Measurements from ENCODE around the gene MCCC2.
"Not testable (repeated sequence)": the region's sequence is repeated elsewhere in the genome, so short reads cannot be mapped to it uniquely, and the experiment has no call there.

The MCCC2 gene

DNA sequence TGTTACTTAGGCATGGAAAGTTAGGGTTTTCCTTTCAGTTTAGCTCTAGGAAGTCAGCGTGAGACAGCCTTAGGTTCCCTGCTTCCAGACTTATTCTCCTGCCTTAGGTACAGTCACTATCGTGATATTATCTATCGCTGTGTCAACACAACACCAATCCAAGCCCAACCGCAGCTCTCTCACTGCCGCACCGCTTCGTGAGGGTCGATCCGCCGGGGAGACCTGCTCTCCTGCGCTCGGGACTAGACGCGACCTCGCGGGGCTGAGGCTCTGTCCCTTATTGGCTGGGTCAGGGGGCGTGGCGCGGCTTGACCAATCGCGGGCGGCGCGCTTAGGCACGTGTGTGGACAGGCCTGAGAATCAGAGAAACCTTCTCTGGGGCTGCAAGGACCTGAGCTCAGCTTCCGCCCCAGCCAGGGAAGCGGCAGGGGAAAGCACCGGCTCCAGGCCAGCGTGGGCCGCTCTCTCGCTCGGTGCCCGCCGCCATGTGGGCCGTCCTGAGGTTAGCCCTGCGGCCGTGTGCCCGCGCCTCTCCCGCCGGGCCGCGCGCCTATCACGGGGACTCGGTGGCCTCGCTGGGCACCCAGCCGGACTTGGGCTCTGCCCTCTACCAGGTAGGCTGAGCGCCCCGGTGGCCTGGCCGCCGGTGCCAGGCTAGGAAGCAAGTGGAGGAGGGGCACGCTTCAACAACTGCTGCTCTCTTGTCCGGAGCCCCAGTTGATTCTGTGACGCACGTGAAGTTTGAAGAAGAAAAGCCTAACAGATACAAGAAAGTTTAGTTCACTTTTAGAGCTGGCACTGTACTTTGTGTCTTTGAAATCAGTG lies at the start of gene MCCC2:
Gene MCCC2 (plus strand): TSS at position 400 of the 825 bp plus-strand sequence. CDS start 86 bp downstream, at position 486.
- peaks cover 12% of the 10 kb centered on the region for H3K4me1 ChIP-seq (ENCODE audit: insufficient read depth, low read length)
- peak within 1 kb of the TSS; percentile 79 to 89 for H3K4me3 ChIP-seq (ENCODE audit: low read depth in 1 of 2, low read length in 2 of 2)
- H3K36me3 ChIP-seq (ENCODE audit: insufficient read depth, low read length), result no peaks in the 10 kb centered on the region
- no peaks in the 10 kb centered on the region for H3K27me3 ChIP-seq (ENCODE audit: control insufficient read depth in 1 of 2, insufficient read depth in 2 of 2, low read length in 2 of 2)
- H3K9ac ChIP-seq (ENCODE audit: low read length), result peak within 1 kb of the TSS; percentile 38
- no peaks in the 10 kb centered on the region for H3K9me3 ChIP-seq (ENCODE audit: low read length)
- H3K27ac ChIP-seq (ENCODE audit: low read depth, low read length), result peak within 1 kb of the TSS; percentile 48

DNA sequence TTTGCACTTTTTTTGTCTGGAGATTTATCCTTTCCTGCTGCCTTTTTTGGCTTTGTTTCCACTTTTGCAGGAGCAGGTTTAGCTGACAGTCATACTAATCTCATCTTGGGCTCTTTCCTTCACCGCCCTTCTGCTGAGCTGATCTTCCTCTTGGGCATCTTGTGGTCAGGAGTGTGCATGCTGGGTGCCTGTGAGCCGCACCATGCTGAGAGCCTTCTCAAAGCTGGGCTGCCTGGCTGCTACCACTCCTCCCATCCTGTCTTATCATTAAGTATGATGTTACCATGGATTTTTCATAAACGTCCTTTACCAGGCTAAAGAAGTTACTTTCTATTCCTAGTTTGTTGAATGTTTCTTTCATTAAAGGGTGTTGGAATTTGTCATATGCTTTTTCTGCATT lies 49.5 kb upstream of the MCCC2 start:
- no peaks in the 10 kb centered on the region for H3K4me1 ChIP-seq (ENCODE audit: insufficient read depth, low read length)
- peaks cover 19% of the 10 kb centered on the region for H3K36me3 ChIP-seq (ENCODE audit: insufficient read depth, low read length)
- no peaks in the 10 kb centered on the region for H3K27me3 ChIP-seq (ENCODE audit: control insufficient read depth in 1 of 2, insufficient read depth in 2 of 2, low read length in 2 of 2)
- no peaks in the 10 kb centered on the region for H3K9me3 ChIP-seq (ENCODE audit: low read length)
- no peak overlapping the region for H3K9ac ChIP-seq (ENCODE audit: low read length)
- no peak overlapping the region for H3K4me3 ChIP-seq (ENCODE audit: low read depth in 1 of 2, low read length in 2 of 2)
- H3K27ac ChIP-seq (ENCODE audit: low read depth, low read length), result no peak overlapping the region

GRCh38 chr5:71550885-71551284 lies 36.3 kb upstream of the MCCC2 start:
- H3K9ac ChIP-seq (ENCODE audit: low read length); H3K4me1 ChIP-seq (ENCODE audit: insufficient read depth, low read length); H3K9me3 ChIP-seq (ENCODE audit: low read length); H3K4me3 ChIP-seq (ENCODE audit: low read depth in 1 of 2, low read length in 2 of 2); H3K27ac ChIP-seq (ENCODE audit: low read depth, low read length); H3K27me3 ChIP-seq (ENCODE audit: control insufficient read depth in 1 of 2, insufficient read depth in 2 of 2, low read length in 2 of 2): not testable (repeated sequence)
- peaks cover 40% of the 10 kb centered on the region for H3K36me3 ChIP-seq (ENCODE audit: insufficient read depth, low read length)

- peaks cover 35% of the 10 kb centered on the region for H3K36me3 ChIP-seq (ENCODE audit: insufficient read depth, low read length)
- H3K27me3 ChIP-seq (ENCODE audit: control insufficient read depth in 1 of 2, insufficient read depth in 2 of 2, low read length in 2 of 2); H3K9ac ChIP-seq (ENCODE audit: low read length); H3K4me3 ChIP-seq (ENCODE audit: low read depth in 1 of 2, low read length in 2 of 2); H3K9me3 ChIP-seq (ENCODE audit: low read length); H3K27ac ChIP-seq (ENCODE audit: low read depth, low read length); H3K4me1 ChIP-seq (ENCODE audit: insufficient read depth, low read length): not testable (repeated sequence)
These were observed 35.6 kb upstream of the MCCC2 start for GRCh38 chr5:71551582-71551981.

GRCh38 chr5:71552026-71552749 lies 35.0 kb upstream of the MCCC2 start:
- not testable (repeated sequence) for H3K4me1 ChIP-seq (ENCODE audit: insufficient read depth, low read length); H3K9ac ChIP-seq (ENCODE audit: low read length); H3K4me3 ChIP-seq (ENCODE audit: low read depth in 1 of 2, low read length in 2 of 2); H3K27me3 ChIP-seq (ENCODE audit: control insufficient read depth in 1 of 2, insufficient read depth in 2 of 2, low read length in 2 of 2); H3K27ac ChIP-seq (ENCODE audit: low read depth, low read length); H3K9me3 ChIP-seq (ENCODE audit: low read length)
- peaks cover 29% of the 10 kb centered on the region for H3K36me3 ChIP-seq (ENCODE audit: insufficient read depth, low read length)

- Histone ChIP-seq H3K27ac (ENCODE audit: low read depth, low read length) (no peak overlapping the region), H3K9ac (ENCODE audit: low read length) (no peak overlapping the region), H3K36me3 (ENCODE audit: insufficient read depth, low read length) (peaks cover 30% of the 10 kb centered on the region), H3K9me3 (ENCODE audit: low read length) (no peaks in the 10 kb centered on the region), H3K4me1 (ENCODE audit: insufficient read depth, low read length) (no peaks in the 10 kb centered on the region), H3K4me3 (ENCODE audit: low read depth in 1 of 2, low read length in 2 of 2) (no peak overlapping the region), H3K27me3 (ENCODE audit: control insufficient read depth in 1 of 2, insufficient read depth in 2 of 2, low read length in 2 of 2) (no peaks in the 10 kb centered on the region)
These were observed 24.0 kb upstream of the MCCC2 start for GRCh38 chr5:71563161-71563560.

DNA sequence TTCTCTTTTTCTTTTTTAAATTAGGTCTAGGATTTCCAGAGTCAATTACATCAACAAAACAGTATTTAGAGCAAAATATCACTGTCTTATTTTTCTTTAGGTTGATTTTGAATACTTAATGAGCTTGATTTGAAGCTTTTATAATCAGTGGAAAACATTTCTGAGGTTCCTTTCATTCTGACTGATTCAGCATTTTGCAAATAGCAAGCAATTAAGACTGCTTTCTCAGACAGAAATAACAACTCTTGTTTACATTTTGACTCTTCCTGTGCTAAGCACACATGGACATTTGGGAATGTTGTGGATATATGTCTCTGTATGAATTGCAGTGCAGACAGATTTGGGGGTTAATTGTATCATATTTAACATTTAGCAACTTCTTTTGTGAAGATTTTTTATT lies 22.2 kb upstream of the MCCC2 start:
- no peaks in the 10 kb centered on the region for H3K4me1 ChIP-seq (ENCODE audit: insufficient read depth, low read length)

GRCh38 chr5:71569748-71570509 lies 17.2 kb upstream of the MCCC2 start:
- H3K36me3 ChIP-seq (ENCODE audit: insufficient read depth, low read length), result peaks cover 3% of the 10 kb centered on the region
- no peaks in the 10 kb centered on the region for H3K9me3 ChIP-seq (ENCODE audit: low read length)
- H3K4me3 ChIP-seq (ENCODE audit: low read depth in 1 of 2, low read length in 2 of 2), result no peak overlapping the region
- H3K4me1 ChIP-seq (ENCODE audit: insufficient read depth, low read length), result no peaks in the 10 kb centered on the region
- no peak overlapping the region for H3K9ac ChIP-seq (ENCODE audit: low read length)
- no peak overlapping the region for H3K27ac ChIP-seq (ENCODE audit: low read depth, low read length)
- H3K27me3 ChIP-seq (ENCODE audit: control insufficient read depth in 1 of 2, insufficient read depth in 2 of 2, low read length in 2 of 2), result no peaks in the 10 kb centered on the region

More for the DNA sequence above, 22.2 kb upstream of the MCCC2 start:
- Histone ChIP-seq H3K9ac (ENCODE audit: low read length) (no peak overlapping the region), H3K27me3 (ENCODE audit: control insufficient read depth in 1 of 2, insufficient read depth in 2 of 2, low read length in 2 of 2) (no peaks in the 10 kb centered on the region), H3K36me3 (ENCODE audit: insufficient read depth, low read length) (peaks cover 27% of the 10 kb centered on the region), H3K4me3 (ENCODE audit: low read depth in 1 of 2, low read length in 2 of 2) (no peak overlapping the region), H3K9me3 (ENCODE audit: low read length) (no peaks in the 10 kb centered on the region), H3K27ac (ENCODE audit: low read depth, low read length) (no peak overlapping the region)

GRCh38 chr5:71571811-71572210 lies 15.3 kb upstream of the MCCC2 start:
- H3K4me3 ChIP-seq (ENCODE audit: low read depth in 1 of 2, low read length in 2 of 2); H3K27ac ChIP-seq (ENCODE audit: low read depth, low read length); H3K4me1 ChIP-seq (ENCODE audit: insufficient read depth, low read length); H3K9ac ChIP-seq (ENCODE audit: low read length); H3K36me3 ChIP-seq (ENCODE audit: insufficient read depth, low read length); H3K9me3 ChIP-seq (ENCODE audit: low read length); H3K27me3 ChIP-seq (ENCODE audit: control insufficient read depth in 1 of 2, insufficient read depth in 2 of 2, low read length in 2 of 2): not testable (repeated sequence)

DNA sequence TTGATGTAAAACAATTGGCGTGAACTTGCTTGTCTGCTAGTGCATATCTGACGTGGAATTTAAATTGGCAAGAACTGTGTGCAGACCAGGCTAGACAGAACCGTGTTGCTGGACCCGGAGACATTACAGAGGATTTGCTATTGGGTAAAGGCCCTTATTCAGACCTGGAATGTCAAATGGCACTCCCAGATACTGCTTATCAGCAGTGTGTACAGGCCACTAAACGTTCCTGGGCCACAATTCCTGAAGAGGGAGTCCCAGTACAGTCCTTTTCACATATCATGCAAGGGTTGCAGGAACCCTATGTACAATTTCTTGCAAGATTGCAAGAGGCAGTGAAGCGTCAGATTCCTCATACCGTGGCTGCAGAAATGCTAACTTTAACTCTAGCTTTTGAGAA lies 13.5 kb upstream of the MCCC2 start:
- no peaks in the 10 kb centered on the region for H3K27me3 ChIP-seq (ENCODE audit: control insufficient read depth in 1 of 2, insufficient read depth in 2 of 2, low read length in 2 of 2)
- H3K4me1 ChIP-seq (ENCODE audit: insufficient read depth, low read length), result no peaks in the 10 kb centered on the region
- no peak overlapping the region for H3K27ac ChIP-seq (ENCODE audit: low read depth, low read length)
- no peaks in the 10 kb centered on the region for H3K36me3 ChIP-seq (ENCODE audit: insufficient read depth, low read length)
- no peak overlapping the region for H3K4me3 ChIP-seq (ENCODE audit: low read depth in 1 of 2, low read length in 2 of 2)
- H3K9me3 ChIP-seq (ENCODE audit: low read length), result no peaks in the 10 kb centered on the region
- no peak overlapping the region for H3K9ac ChIP-seq (ENCODE audit: low read length)

GRCh38 chr5:71575588-71575987 lies 11.6 kb upstream of the MCCC2 start:
- not testable (repeated sequence) for H3K4me3 ChIP-seq (ENCODE audit: low read depth in 1 of 2, low read length in 2 of 2); H3K4me1 ChIP-seq (ENCODE audit: insufficient read depth, low read length); H3K9me3 ChIP-seq (ENCODE audit: low read length); H3K9ac ChIP-seq (ENCODE audit: low read length); H3K27ac ChIP-seq (ENCODE audit: low read depth, low read length); H3K27me3 ChIP-seq (ENCODE audit: control insufficient read depth in 1 of 2, insufficient read depth in 2 of 2, low read length in 2 of 2); H3K36me3 ChIP-seq (ENCODE audit: insufficient read depth, low read length)

Measured in muscle layer of colon (tissue), 2 donors.